Thyroid gland (tissue), 4 donors: ENCODE data around the gene NCSTN. TPM values are rescaled to one million over a fixed set of nuclear protein-coding genes. Genes with fewer than 3 reads are reported as not detected.

Source experiments
- DNase-seq, 2 donors: peaks; one replicate each; pipeline ENCODE4 v3.0.0-alpha.2; 2019
- H3K27ac ChIP-seq, 3 donors: fragments of 200-600 bp; sonication (generic); 1 replicate in 2 of 3; 2 replicates in 1 of 3; pipeline ENCODE4 v1.5.1; 2016 to 2019; ENCODE audit warnings: mild to moderate bottlenecking in 1 of 3, moderate library complexity in 1 of 3
- H3K27me3 ChIP-seq: fragments of 200-600 bp; sonication (generic); one replicate; pipeline ENCODE4 v1.5.1; 2019
- H3K36me3 ChIP-seq, 2 donors: fragments of 200-600 bp; sonication (generic); one replicate each; pipeline ENCODE4 v1.5.1; 2016 to 2019
- H3K4me1 ChIP-seq, 2 donors: fragments of 200-600 bp; sonication (generic); one replicate each; pipeline ENCODE4 v1.5.1; 2017 to 2019
- H3K4me3 ChIP-seq, 3 donors: fragments of 200-600 bp; sonication (generic); replicated peaks in 1 of 3; 1 replicate in 2 of 3; 2 replicates in 1 of 3; pipeline ENCODE4 v1.5.1; 2016; ENCODE audit warnings: mild to moderate bottlenecking in 1 of 3
- H3K9me3 ChIP-seq: fragments of 200-600 bp; sonication (generic); one replicate; pipeline ENCODE4 v1.5.1; 2017
- POLR2A ChIP-seq, 2 donors: fragments of 450-650 bp; IDR thresholded peaks; one replicate each; pipeline ENCODE4 v1.6.1; 2017; ENCODE audit warnings: antibody characterized with exemption in 2 of 2, mild to moderate bottlenecking in 2 of 2, moderate library complexity in 1 of 2
- WGBS, 2 donors: methylation state at CpG; one replicate each; pipeline ENCODE4 v1.1.5; 2017; 5-methylcytosine and 5-hydroxymethylcytosine counted together
- intact Hi-C: fragments of 100-400 bp; cut with DNase I; formaldehyde crosslinking; loops from one replicate; pipeline ENCODE4 v1.15.1; 2023
- total RNA-seq, 4 donors: library from RNA; depleted of rRNA; stranded (reverse); fragments of >200 nt; gene quantifications; one replicate each; pipeline ENCODE4 v1.2.3, GENCODE V29; 2016
- TF ChIP-seq, protein P1 (sequence below), 6 experiments: fragments of 200-600 bp in 3 of 6; fragments of 450-650 bp in 3 of 6; sonication (generic) in 3 of 6; IDR thresholded peaks; one replicate each; pipeline ENCODE4 v1.5.1; 2016 to 2019; ENCODE audit warnings: antibody characterized with exemption in 6 of 6, mild to moderate bottlenecking in 2 of 6, inconsistent platforms in 1 of 6, moderate library complexity in 1 of 6

Gene NCSTN
- total RNA-seq, 4 donors from 2014 or later = 50.8 to 80.1 (median 68.5) TPM

DNA sequence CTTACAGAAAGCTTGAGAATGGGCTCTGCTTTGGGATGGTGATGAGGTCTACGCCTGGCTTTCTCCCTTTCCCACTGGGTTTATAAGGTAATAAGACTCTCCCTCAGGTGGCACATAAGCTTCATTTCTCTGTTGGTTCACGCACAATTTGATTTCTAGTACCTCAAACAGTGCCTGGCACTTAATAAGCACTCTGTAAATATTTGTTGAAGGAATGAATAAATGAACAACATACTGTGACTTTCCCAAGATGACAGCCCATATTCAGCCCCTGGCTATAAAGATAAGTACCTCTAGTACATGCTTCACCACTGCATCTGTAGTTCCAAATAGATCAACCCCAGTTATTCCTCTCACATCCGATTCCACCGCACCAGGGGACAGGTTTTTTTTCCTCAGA, 17.9 kb upstream of the NCSTN start:
- TF ChIP-seq, protein P1, sequence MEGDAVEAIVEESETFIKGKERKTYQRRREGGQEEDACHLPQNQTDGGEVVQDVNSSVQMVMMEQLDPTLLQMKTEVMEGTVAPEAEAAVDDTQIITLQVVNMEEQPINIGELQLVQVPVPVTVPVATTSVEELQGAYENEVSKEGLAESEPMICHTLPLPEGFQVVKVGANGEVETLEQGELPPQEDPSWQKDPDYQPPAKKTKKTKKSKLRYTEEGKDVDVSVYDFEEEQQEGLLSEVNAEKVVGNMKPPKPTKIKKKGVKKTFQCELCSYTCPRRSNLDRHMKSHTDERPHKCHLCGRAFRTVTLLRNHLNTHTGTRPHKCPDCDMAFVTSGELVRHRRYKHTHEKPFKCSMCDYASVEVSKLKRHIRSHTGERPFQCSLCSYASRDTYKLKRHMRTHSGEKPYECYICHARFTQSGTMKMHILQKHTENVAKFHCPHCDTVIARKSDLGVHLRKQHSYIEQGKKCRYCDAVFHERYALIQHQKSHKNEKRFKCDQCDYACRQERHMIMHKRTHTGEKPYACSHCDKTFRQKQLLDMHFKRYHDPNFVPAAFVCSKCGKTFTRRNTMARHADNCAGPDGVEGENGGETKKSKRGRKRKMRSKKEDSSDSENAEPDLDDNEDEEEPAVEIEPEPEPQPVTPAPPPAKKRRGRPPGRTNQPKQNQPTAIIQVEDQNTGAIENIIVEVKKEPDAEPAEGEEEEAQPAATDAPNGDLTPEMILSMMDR (IDR thresholded peaks at IDR 0.05) = no peak
- TF ChIP-seq POLR2A (IDR thresholded peaks at IDR 0.05) = no peak
- no peak overlapping the region for H3K27ac ChIP-seq
- 99% methylated on average over 4 of the region's 4 CpGs for WGBS, 2 donors
- DNase-seq = no peak
- no peak overlapping the region for H3K4me3 ChIP-seq
- intact Hi-C loops = no loop called here
- no peaks in the 10 kb centered on the region for H3K27me3 ChIP-seq
- H3K9me3 ChIP-seq = no peaks in the 10 kb centered on the region
- H3K4me1 ChIP-seq = no peaks in the 10 kb centered on the region
- peaks cover 66 to 78% of the 10 kb centered on the region in 2 donors for H3K36me3 ChIP-seq

DNA sequence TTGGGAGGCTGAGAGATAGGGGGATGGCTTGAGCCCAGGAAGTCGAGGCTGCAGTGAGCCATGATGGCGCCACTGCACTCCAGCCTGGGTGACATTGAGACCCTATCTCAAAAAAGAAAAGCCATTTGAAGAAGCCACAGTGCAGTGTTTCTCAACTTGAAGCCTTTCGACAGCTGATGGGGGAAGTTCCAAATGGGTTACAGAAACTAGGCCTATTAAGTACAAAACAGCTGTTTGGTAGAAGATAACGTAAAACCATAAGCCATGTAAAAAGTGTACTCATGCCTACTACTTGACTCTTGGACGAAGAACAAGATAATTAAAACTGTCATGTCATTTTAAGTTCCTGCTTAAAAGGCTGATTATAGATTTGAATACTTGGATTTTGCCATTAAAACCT, 16.8 kb upstream of the NCSTN start:
- H3K27me3 ChIP-seq = no peaks in the 10 kb centered on the region
- intact Hi-C loops = no loop called here
- no peak for DNase-seq
- TF ChIP-seq, protein P1 (IDR thresholded peaks at IDR 0.05) = no peak
- no peak for TF ChIP-seq POLR2A (IDR thresholded peaks at IDR 0.05)
- 94 to 95% methylated on average over 5 of the region's 5 CpGs for WGBS, 2 donors
- no peaks in the 10 kb centered on the region for H3K4me1 ChIP-seq
- H3K4me3 ChIP-seq = no peak overlapping the region
- no peaks in the 10 kb centered on the region for H3K9me3 ChIP-seq
- no peak overlapping the region for H3K27ac ChIP-seq
- H3K36me3 ChIP-seq = peaks cover 78 to 88% of the 10 kb centered on the region in 2 donors

GRCh38 chr1:160328184-160328583, 15.0 kb upstream of the NCSTN start:
- Histone ChIP-seq H3K4me3 (no peak overlapping the region), H3K4me1 (no peaks in the 10 kb centered on the region), H3K27me3 (no peaks in the 10 kb centered on the region), H3K9me3 (no peaks in the 10 kb centered on the region), H3K36me3 (peaks cover 88 to 95% of the 10 kb centered on the region in 2 donors), H3K27ac (no peak overlapping the region)
- TF ChIP-seq, protein P1 (IDR thresholded peaks at IDR 0.05) = no peak
- TF ChIP-seq POLR2A (IDR thresholded peaks at IDR 0.05) = no peak
- 80 to 89% methylated on average over 8 of the region's 8 CpGs for WGBS, 2 donors
- no peak for DNase-seq
- intact Hi-C loops = no loop called here

GRCh38 chr1:160330119-160330518, 13.1 kb upstream of the NCSTN start:
- Histone ChIP-seq H3K27me3 (no peaks in the 10 kb centered on the region), H3K9me3 (no peaks in the 10 kb centered on the region), H3K36me3 (peaks cover 86 to 94% of the 10 kb centered on the region in 2 donors), H3K4me3 (no peak overlapping the region), H3K27ac (no peak overlapping the region), H3K4me1 (no peaks in the 10 kb centered on the region)
- no peak for DNase-seq
- intact Hi-C loops = no loop called here
- TF ChIP-seq POLR2A (IDR thresholded peaks at IDR 0.05) = no peak
- TF ChIP-seq, protein P1 (IDR thresholded peaks at IDR 0.05) = no peak

GRCh38 chr1:160332516-160332915, 10.7 kb upstream of the NCSTN start:
- intact Hi-C loops = no loop called here
- no peak for DNase-seq
- Histone ChIP-seq H3K36me3 (peaks cover 71 to 87% of the 10 kb centered on the region in 2 donors), H3K4me3 (no peak overlapping the region), H3K27me3 (no peaks in the 10 kb centered on the region), H3K4me1 (no peaks in the 10 kb centered on the region), H3K27ac (no peak overlapping the region), H3K9me3 (no peaks in the 10 kb centered on the region)
- TF ChIP-seq, protein P1 (IDR thresholded peaks at IDR 0.05) = no peak
- no peak for TF ChIP-seq POLR2A (IDR thresholded peaks at IDR 0.05)
